Cardiac fibroblast (primary cell): ENCODE measurements around the gene BRINP3.

Experiments used
- DNase-seq, 2 donors: peaks; one replicate each; pipeline versions ENCODE4 v3.0.0 to v3.0.0-alpha.2; 2010; ENCODE audit warnings: low read depth in 2 of 2
- H3K4me3 ChIP-seq, 2 donors: replicated peaks in 1 of 2; 1 replicate in 1 of 2; 2 replicates in 1 of 2; pipeline ENCODE4 v1.5.1; 2011; ENCODE audit warnings: low read depth in 2 of 2, low read length in 2 of 2, mild to moderate bottlenecking in 2 of 2, moderate library complexity in 1 of 2
- TF ChIP-seq, protein P1 (sequence below): IDR thresholded peaks from one replicate; pipeline ENCODE4 v1.5.1; 2011; ENCODE audit warnings: low read depth, mild to moderate bottlenecking, low read length, inconsistent platforms

BRINP3 gene

DNA sequence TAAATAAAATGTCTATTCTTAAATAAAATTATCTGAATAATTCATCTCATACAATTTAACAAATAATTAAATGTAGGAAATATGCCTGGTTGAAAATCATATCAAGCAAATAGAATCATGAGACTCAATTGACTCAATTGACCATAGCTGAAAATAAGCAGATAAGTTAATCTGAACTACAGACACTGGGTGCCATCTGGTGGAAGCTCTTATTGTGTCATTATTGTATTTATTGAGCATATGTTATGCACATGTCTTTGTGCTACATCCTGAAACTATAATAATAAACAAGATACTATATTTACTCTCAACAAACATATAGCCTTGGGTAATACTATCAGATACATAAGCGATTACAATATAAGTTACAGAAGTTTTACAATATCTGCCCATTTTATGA lies 41.0 kb downstream of the BRINP3 start:
- TF ChIP-seq, protein P1, sequence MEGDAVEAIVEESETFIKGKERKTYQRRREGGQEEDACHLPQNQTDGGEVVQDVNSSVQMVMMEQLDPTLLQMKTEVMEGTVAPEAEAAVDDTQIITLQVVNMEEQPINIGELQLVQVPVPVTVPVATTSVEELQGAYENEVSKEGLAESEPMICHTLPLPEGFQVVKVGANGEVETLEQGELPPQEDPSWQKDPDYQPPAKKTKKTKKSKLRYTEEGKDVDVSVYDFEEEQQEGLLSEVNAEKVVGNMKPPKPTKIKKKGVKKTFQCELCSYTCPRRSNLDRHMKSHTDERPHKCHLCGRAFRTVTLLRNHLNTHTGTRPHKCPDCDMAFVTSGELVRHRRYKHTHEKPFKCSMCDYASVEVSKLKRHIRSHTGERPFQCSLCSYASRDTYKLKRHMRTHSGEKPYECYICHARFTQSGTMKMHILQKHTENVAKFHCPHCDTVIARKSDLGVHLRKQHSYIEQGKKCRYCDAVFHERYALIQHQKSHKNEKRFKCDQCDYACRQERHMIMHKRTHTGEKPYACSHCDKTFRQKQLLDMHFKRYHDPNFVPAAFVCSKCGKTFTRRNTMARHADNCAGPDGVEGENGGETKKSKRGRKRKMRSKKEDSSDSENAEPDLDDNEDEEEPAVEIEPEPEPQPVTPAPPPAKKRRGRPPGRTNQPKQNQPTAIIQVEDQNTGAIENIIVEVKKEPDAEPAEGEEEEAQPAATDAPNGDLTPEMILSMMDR = no peak
- DNase-seq = peak; percentile 16 to 42

GRCh38 chr1:190429932-190430331 lies 47.7 kb downstream of the BRINP3 start:
- DNase-seq = no peak
- TF ChIP-seq, protein P1 = no peak
- no peak overlapping the region for H3K4me3 ChIP-seq

More for the DNA sequence above, 41.0 kb downstream of the BRINP3 start:
- no peak overlapping the region for H3K4me3 ChIP-seq

DNA sequence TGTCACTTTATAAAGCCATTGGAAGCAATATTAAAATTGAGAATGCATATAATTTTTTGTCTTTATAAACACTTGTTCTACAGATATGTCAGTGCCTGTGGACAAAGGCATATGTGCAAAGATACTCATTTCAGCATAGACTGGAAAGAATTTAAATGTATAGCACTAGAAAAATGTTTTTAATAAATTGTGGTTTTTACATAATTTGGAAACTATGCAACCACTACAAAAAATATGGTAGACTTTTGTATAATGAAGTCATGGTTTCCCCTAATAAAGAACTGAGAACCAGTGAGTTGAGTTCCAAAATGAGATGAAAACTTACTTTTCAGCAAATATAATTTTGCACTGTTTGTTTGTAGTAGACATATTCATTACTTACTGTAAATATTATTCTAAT lies 48.5 kb downstream of the BRINP3 start:
- DNase-seq = no peak
- no peak overlapping the region for H3K4me3 ChIP-seq
- TF ChIP-seq, protein P1 = no peak

GRCh38 chr1:190416239-190416638 lies 61.4 kb downstream of the BRINP3 start:
- TF ChIP-seq, protein P1 = no peak

DNA sequence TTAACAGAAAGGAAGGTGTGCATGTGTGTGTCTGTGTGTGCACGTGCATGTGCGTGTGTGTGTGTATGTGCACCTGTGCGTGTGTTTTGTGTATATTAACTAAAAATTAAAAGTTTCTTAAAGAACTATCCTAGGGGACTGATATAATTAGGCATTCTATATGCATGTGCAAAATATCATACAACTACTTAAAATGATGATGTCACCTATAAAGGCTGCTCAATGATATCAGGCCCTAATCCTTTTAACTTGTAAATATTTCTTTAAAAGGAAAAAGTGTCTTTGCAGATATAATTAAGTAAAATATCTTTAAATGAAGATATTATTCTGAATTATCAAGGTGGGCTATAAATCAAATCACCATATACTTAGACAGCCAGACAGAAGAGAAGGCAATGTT lies 64.5 kb downstream of the BRINP3 start:
- no peak for DNase-seq
- H3K4me3 ChIP-seq = no peak overlapping the region
- TF ChIP-seq, protein P1 = no peak

More at GRCh38 chr1:190416239-190416638, 61.4 kb downstream of the BRINP3 start:
- no peak overlapping the region for H3K4me3 ChIP-seq
- no peak for DNase-seq

DNA sequence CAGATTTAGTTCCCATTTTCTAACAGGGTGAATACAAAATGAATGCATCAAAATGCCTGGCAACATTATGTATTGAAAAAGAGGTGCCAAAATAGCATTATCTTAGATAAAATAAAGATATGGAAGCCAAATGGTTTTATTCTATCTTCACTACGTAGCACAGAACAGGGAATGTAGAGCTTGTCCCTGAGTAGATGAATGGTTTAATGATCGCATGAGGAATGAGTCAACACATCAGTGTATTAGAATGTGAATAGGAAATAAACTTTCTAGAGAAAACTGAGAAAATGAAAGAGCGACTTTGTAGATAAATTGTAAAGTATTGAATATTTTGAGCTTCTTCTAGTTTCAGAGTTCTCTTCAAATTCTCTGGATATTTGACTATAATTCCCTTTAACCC lies 74.3 kb downstream of the BRINP3 start:
- no peak overlapping the region for H3K4me3 ChIP-seq
- DNase-seq = no peak
- TF ChIP-seq, protein P1 = no peak

- H3K4me3 ChIP-seq = no peak overlapping the region
- DNase-seq = no peak
- TF ChIP-seq, protein P1 = no peak
These were observed 78.4 kb downstream of the BRINP3 start for GRCh38 chr1:190399233-190399632.
